SK-N-SH (cell line): ENCODE measurements around the gene WARS2. TPM values are rescaled to one million over a fixed set of nuclear protein-coding genes. Genes with fewer than 3 reads are reported as not detected.

Experiments
- CTCF ChIA-PET: fragments of 300-600, 350-600 bp; formaldehyde crosslinking; extraction: SDS; loops from one replicate; lab custom pipeline; 2021; lab: Yijun Ruan, JAX
- POLR2A ChIA-PET: fragments of 350-600 bp; sonication (Branson Sonifier 250); formaldehyde crosslinking; extraction: SDS; loops from one replicate; lab custom pipeline; 2020; ENCODE audit warnings: antibody characterized with exemption, inconsistent platforms; lab: Yijun Ruan, JAX
- DNase-seq: peaks from one replicate; pipeline ENCODE4 v3.0.0; 2012
- H2AFZ ChIP-seq: fragments of 200-600 bp; sonication (generic); 2 replicates; pipeline ENCODE4 v1.8.1; 2016; ENCODE audit warnings: antibody characterized with exemption, mild to moderate bottlenecking, low read depth
- H3F3A ChIP-seq: fragments of 200-600 bp; sonication (generic); replicated peaks from 2 replicates; pipeline ENCODE3; 2016; ENCODE audit warnings: antibody characterized with exemption, mild to moderate bottlenecking; ENCODE audit not compliant: insufficient read depth
- H3K27ac ChIP-seq, 2 experiments: fragments of 200-500 bp in 1 of 2; fragments of 200-600 bp in 1 of 2; sonication (Bioruptor generic) in 1 of 2; sonication (generic), shearing (Covaris generic) in 1 of 2; 2 replicates each; pipeline versions ENCODE4 v1.5.1 to v1.6.1; 2014 to 2016; ENCODE audit warnings: low read depth in 2 of 2, inconsistent platforms in 1 of 2, low read length in 1 of 2, mild to moderate bottlenecking in 1 of 2, mixed read lengths in 1 of 2
- H3K27me3 ChIP-seq: fragments of 200-600 bp; sonication (generic), shearing (Covaris generic); 2 replicates; pipeline ENCODE4 v1.6.1; 2016; ENCODE audit warnings: mixed run types; ENCODE audit not compliant: insufficient read depth
- H3K36me3 ChIP-seq, 2 experiments: fragments of 200-500 bp in 1 of 2; fragments of 200-600 bp in 1 of 2; sonication (Bioruptor generic) in 1 of 2; sonication (generic) in 1 of 2; replicated peaks in 1 of 2; 2 replicates each; pipeline versions ENCODE3 to v1.5.1; 2014 to 2016; ENCODE audit warnings: low read length in 1 of 2, mild to moderate bottlenecking in 1 of 2; ENCODE audit not compliant: insufficient read depth in 2 of 2, control insufficient read depth in 1 of 2
- H3K4me1 ChIP-seq, 2 experiments: fragments of 200-500 bp in 1 of 2; fragments of 200-600 bp in 1 of 2; sonication (Bioruptor generic) in 1 of 2; sonication (generic), shearing (Covaris generic) in 1 of 2; 2 replicates each; pipeline versions ENCODE4 v1.5.1 to v1.6.1; 2014 to 2016; ENCODE audit warnings: low read depth in 1 of 2, low read length in 1 of 2, mixed run types in 1 of 2; ENCODE audit not compliant: insufficient read depth in 2 of 2, control insufficient read depth in 1 of 2
- H3K4me2 ChIP-seq: fragments of 200-600 bp; sonication (generic), shearing (Covaris generic); 2 replicates; pipeline ENCODE4 v1.6.1; 2017; ENCODE audit warnings: mixed run types
- H3K4me3 ChIP-seq, 2 experiments: fragments of 200-500 bp in 1 of 2; fragments of 200-600 bp in 1 of 2; sonication (Bioruptor generic) in 1 of 2; sonication (generic), shearing (Covaris generic) in 1 of 2; 2 replicates each; pipeline versions ENCODE4 v1.5.1 to v1.8.1; 2014 to 2016; ENCODE audit warnings: low read depth in 2 of 2, inconsistent platforms in 1 of 2, low read length in 1 of 2, mild to moderate bottlenecking in 1 of 2, mixed read lengths in 1 of 2, moderate library complexity in 1 of 2
- H3K79me2 ChIP-seq: fragments of 200-600 bp; sonication (generic); 2 replicates; pipeline ENCODE4 v1.8.1; 2017; ENCODE audit warnings: mild to moderate bottlenecking; ENCODE audit not compliant: insufficient read depth
- H3K9ac ChIP-seq: fragments of 200-600 bp; sonication (generic); 2 replicates; pipeline ENCODE4 v1.6.1; 2017; ENCODE audit warnings: mixed run types
- H3K9me2 ChIP-seq: fragments of 200-600 bp; sonication (generic); 2 replicates; pipeline ENCODE4 v1.6.1; 2017; ENCODE audit warnings: mixed run types
- H3K9me3 ChIP-seq: fragments of 200-600 bp; sonication (generic); 2 replicates; pipeline ENCODE4 v1.6.1; 2017; ENCODE audit warnings: mixed run types, mild to moderate bottlenecking, moderate library complexity
- H4K20me1 ChIP-seq: fragments of 200-600 bp; sonication (generic); 2 replicates; pipeline ENCODE4 v1.6.1; 2017; ENCODE audit warnings: mild to moderate bottlenecking, mixed run types; ENCODE audit not compliant: insufficient read depth
- CTCF ChIP-seq: fragments of 200-600 bp; sonication (generic); IDR thresholded peaks from 2 replicates; pipeline ENCODE4 v1.6.1; 2017; ENCODE audit warnings: antibody characterized with exemption, mild to moderate bottlenecking, moderate library complexity
- EZH2phosphoT487 ChIP-seq: fragments of 200-600 bp; sonication (generic); IDR thresholded peaks from 2 replicates; pipeline ENCODE4 v1.6.1; 2017; ENCODE audit warnings: low read depth, mixed run types, mild to moderate bottlenecking, antibody characterized with exemption, moderate library complexity, borderline replicate concordance
- FOSL2 ChIP-seq: IDR thresholded peaks from 2 replicates; pipeline ENCODE4 v1.4.0; 2012; ENCODE audit warnings: low read depth, mild to moderate bottlenecking, moderate library complexity, borderline replicate concordance
- FOXJ3 ChIP-seq: sonication (generic); formaldehyde crosslinking; IDR thresholded peaks from 2 replicates; pipeline ENCODE4 v1.5.1; 2020; ENCODE audit warnings: mild to moderate bottlenecking, missing genetic modification reagents
- NRF1 ChIP-seq: IDR thresholded peaks from 2 replicates; pipeline ENCODE4 v1.6.1; 2012; ENCODE audit warnings: low read depth, mild to moderate bottlenecking, low read length
- RAD21 ChIP-seq: IDR thresholded peaks from 2 replicates; pipeline ENCODE4 v1.6.1; 2012; ENCODE audit warnings: mild to moderate bottlenecking, low read length
- SIN3A ChIP-seq: IDR thresholded peaks from 2 replicates; pipeline ENCODE4 v1.6.1; 2012; ENCODE audit warnings: low read depth, mild to moderate bottlenecking, low read length, moderate library complexity, borderline replicate concordance
- TCF12 ChIP-seq: IDR thresholded peaks from 2 replicates; pipeline ENCODE4 v1.4.0; 2012
- USF1 ChIP-seq: IDR thresholded peaks from 2 replicates; pipeline ENCODE4 v1.4.0; 2012; ENCODE audit warnings: low read depth, borderline replicate concordance
- ZBTB33 ChIP-seq: IDR thresholded peaks from 2 replicates; pipeline ENCODE4 v1.4.0; 2012; ENCODE audit warnings: low read depth, borderline replicate concordance
- WGBS: methylation state at CpG from one replicate; pipeline ENCODE4 v1.1.6; 2017; ENCODE audit warnings: low lambda C conversion rate; 5-methylcytosine and 5-hydroxymethylcytosine counted together
- polyA plus RNA-seq, 3 experiments: library from polyadenylated mRNA; depleted of rRNA; stranded (reverse); fragments of >200 nt; gene quantifications; 2 replicates each; pipeline ENCODE4 v1.2.3, GENCODE V29; 2012
- TF ChIP-seq, protein P1 (sequence below): IDR thresholded peaks from 2 replicates; pipeline ENCODE4 v1.4.0; 2012; ENCODE audit warnings: low read depth

Gene WARS2
- polyA plus RNA-seq, 1 of the 3 experiments (the other 2 are of a cell fraction): 4.8 TPM

- no peak for DNase-seq
- no peak overlapping the region for H2AFZ ChIP-seq
Measured at GRCh38 chr1:119001181-119002027, 139.0 kb downstream of the WARS2 start.

GRCh38 chr1:119000371-119001180, 139.9 kb downstream of the WARS2 start:
- Histone ChIP-seq H4K20me1 (no peaks in the 10 kb centered on the region), H3K9ac (no peak overlapping the region), H3K9me3 (no peaks in the 10 kb centered on the region), H2AFZ (no peak overlapping the region), H3K27me3 (peaks cover 86% of the 10 kb centered on the region)
- TF ChIP-seq EZH2phosphoT487 (0 out of 2 replicates have a peak, but pooled peaks have one; percentile 35), FOSL2 (no peak)
- TF ChIP-seq, all 33 proteins: peak for 1
- no peak overlapping the region for H3K27ac ChIP-seq
- POLR2A ChIA-PET: interaction anchor here (0.6 kb wide), 1 partner anchor 1678 kb away, joined by 3 read pairs; no protein-coding TSS in a partner anchor
- H3K4me2 ChIP-seq: no peak overlapping the region
- no peaks in the 10 kb centered on the region for H3K79me2 ChIP-seq
- H3K4me3 ChIP-seq: no peak overlapping the region
- DNase-seq: no peak
- no peaks in the 10 kb centered on the region for H3F3A ChIP-seq
- no peaks in the 10 kb centered on the region for H3K4me1 ChIP-seq
- no peaks in the 10 kb centered on the region for H3K9me2 ChIP-seq
- CTCF ChIA-PET: interaction anchor here (0.7 to 1.2 kb wide), 2 partner anchors 8 to 16 kb away, joined by 3 to 10 read pairs; no protein-coding TSS in a partner anchor
- WGBS: 25% methylated on average over 25 of the region's 44 CpGs
- no peaks in the 10 kb centered on the region for H3K36me3 ChIP-seq

More at GRCh38 chr1:119001181-119002027, 139.0 kb downstream of the WARS2 start:
- POLR2A ChIA-PET: no interaction called here
- no peaks in the 10 kb centered on the region for H3K9me3 ChIP-seq
- no peaks in the 10 kb centered on the region for H3K4me1 ChIP-seq
- no peak overlapping the region for H3K4me3 ChIP-seq
- no peaks in the 10 kb centered on the region for H3K79me2 ChIP-seq
- peaks cover 89% of the 10 kb centered on the region for H3K27me3 ChIP-seq
- H3K36me3 ChIP-seq: no peaks in the 10 kb centered on the region
- 11% methylated on average over 14 of the region's 49 CpGs for WGBS
- no peak overlapping the region for H3K4me2 ChIP-seq
- H3K9ac ChIP-seq: no peak overlapping the region
- no peaks in the 10 kb centered on the region for H4K20me1 ChIP-seq
- no peak for TF ChIP-seq TCF12
- TF ChIP-seq, all 33 proteins: peak for 0
- CTCF ChIA-PET: interaction anchor here (1.6 kb wide), 1 partner anchor 70 kb away, joined by 4 read pairs; no protein-coding TSS in a partner anchor
- Histone ChIP-seq H3K27ac (no peak overlapping the region), H3F3A (no peaks in the 10 kb centered on the region), H3K9me2 (no peaks in the 10 kb centered on the region)

GRCh38 chr1:118999348-119000071, 140.9 kb downstream of the WARS2 start:
- Histone ChIP-seq H3K27me3 (peaks cover 85% of the 10 kb centered on the region), H3K79me2 (no peaks in the 10 kb centered on the region), H4K20me1 (no peaks in the 10 kb centered on the region), H3K9ac (no peak overlapping the region), H3K4me1 (no peaks in the 10 kb centered on the region), H3K4me3 (no peak overlapping the region), H3K4me2 (no peak overlapping the region), H3K9me3 (no peaks in the 10 kb centered on the region), H3K9me2 (no peaks in the 10 kb centered on the region), H2AFZ (no peak overlapping the region), H3K27ac (no peak overlapping the region), H3F3A (no peaks in the 10 kb centered on the region), H3K36me3 (no peaks in the 10 kb centered on the region)
- no peak for DNase-seq
- CTCF ChIA-PET: interaction anchor here (1.2 kb wide), 1 partner anchor 9 kb away, joined by 10 read pairs; no protein-coding TSS in a partner anchor
- WGBS: 19% methylated on average over 27 of the region's 27 CpGs
- POLR2A ChIA-PET: no interaction called here
- no peak for TF ChIP-seq USF1
- TF ChIP-seq EZH2phosphoT487: no peak
- TF ChIP-seq NRF1: no peak
- TF ChIP-seq, protein P1, sequence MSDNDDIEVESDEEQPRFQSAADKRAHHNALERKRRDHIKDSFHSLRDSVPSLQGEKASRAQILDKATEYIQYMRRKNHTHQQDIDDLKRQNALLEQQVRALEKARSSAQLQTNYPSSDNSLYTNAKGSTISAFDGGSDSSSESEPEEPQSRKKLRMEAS: no peak
- no peak for TF ChIP-seq RAD21
- no peak for TF ChIP-seq FOXJ3 (CRISPR knock-in tag)
- no peak for TF ChIP-seq SIN3A
- no peak for TF ChIP-seq CTCF
- TF ChIP-seq ZBTB33: no peak
